ENCODE data around the gene KMT2A. TPM values are rescaled to one million over a fixed set of nuclear protein-coding genes. Genes with fewer than 3 reads are reported as not detected.

KMT2A gene
- total RNA-seq, 1 experiment from 2014 or later = 50.4 TPM

DNA sequence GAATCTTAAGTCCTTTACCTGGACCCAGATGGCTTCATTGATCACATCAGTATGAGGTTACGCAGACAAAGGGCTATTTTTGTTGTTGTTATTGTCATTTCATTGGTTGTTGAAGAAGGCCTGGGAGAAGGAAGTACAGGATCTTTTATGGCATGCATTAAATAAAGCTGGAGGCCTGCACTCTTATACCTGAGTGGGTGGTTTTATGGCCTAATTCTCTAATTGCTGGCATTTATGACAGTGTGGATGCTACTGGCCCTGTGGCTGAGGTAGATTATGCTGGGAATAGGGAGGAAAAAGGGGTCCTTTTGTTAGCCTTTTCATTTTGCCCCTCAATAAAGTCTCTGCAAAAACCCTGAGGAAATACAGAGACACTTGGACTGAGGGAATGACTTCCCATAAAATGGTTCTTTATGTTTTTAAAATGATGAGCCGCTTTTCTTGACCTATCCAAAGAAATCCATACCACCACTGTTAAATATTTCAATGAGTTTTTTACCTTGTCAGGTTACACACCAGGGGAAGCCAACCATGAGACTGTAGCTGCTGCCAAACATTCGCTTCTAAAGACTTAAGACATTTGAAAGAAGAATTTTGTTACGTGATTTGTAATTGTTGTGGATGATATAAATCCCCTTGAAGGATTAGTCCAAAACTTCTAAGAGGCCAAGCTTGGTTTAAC lies 6.8 kb downstream of the KMT2A start (continued):
- TF ChIP-seq FOSL1 (IDR thresholded peaks at IDR 0.05; ENCODE audit: low read depth) (no peak), CEBPB (IDR thresholded peaks at IDR 0.05; ENCODE audit: low read depth) (no peak)

DNA sequence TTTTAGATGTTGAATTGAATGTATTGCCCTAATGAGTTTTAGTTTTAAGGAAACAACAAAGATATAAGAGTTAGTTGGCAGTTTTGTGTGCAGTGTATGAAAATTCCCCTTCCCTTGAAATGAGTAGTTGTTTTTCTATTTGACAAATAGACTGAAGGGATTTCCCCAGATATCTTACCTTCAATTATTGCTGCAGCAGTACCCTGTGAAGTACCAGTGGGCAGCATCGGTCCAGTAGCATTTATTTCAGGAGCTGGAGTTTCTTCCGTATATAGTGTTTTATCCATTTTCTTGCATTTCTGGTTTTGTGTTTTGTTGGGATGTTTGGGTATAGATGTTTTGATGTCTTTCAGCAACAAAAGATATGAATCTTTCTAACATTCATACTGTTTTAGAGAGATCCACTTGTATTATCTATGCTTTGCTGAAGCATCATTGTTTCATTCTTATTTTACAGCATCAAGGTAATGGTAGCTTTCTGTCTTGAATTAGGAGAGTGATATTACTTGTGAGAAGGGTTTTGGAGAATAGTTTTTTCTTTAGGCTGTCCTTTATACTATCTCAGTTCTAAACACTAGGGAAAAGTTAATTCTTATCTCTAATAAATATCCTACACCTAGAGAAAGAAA lies 7.4 kb downstream of the KMT2A start:
- ChIA-PET POLR2A (no interaction called here), RAD21 (ENCODE audit: low non-redundant PET in 1 of 2, low total read pairs in 2 of 2, uncharacterized antibody in 2 of 2, unreplicated experiment in 2 of 2) (no interaction called here), CTCF (no interaction called here)
- Histone ChIP-seq H3K9me2 (ENCODE audit: insufficient read depth) (no peaks in the 10 kb centered on the region), H3K27me3 (ENCODE audit: insufficient read depth, low read length) (no peaks in the 10 kb centered on the region), H3K4me2 (ENCODE audit: low read length) (no peak overlapping the region), H2AFZ (ENCODE audit: low read depth, low read length, poor library complexity, severe bottlenecking) (no peak overlapping the region), H3K4me3 (replicated peaks in 1 of 2; ENCODE audit: low read depth in 1 of 2, low read length in 2 of 2) (no peak overlapping the region), H3K4me1 (ENCODE audit: control insufficient read depth in 1 of 2, insufficient read depth in 2 of 2, low read length in 2 of 2) (peaks cover 0 to 13% of the 10 kb centered on the region in 2 experiments; a peak in 2 of 4 replicates), H4K20me1 (ENCODE audit: insufficient read depth) (peaks cover 23% of the 10 kb centered on the region), H3K9ac (ENCODE audit: low read length) (no peak overlapping the region), H3K36me3 (ENCODE audit: control insufficient read depth in 1 of 2, insufficient read depth in 2 of 2, low read length in 2 of 2) (no peaks in the 10 kb centered on the region), H3K27ac (ENCODE audit: low read depth, low read length) (no peak overlapping the region), H3K9me3 (ENCODE audit: control insufficient read depth in 1 of 2, insufficient read depth in 1 of 2, low read depth in 1 of 2, low read length in 2 of 2) (no peaks in the 10 kb centered on the region), H3K79me2 (ENCODE audit: insufficient read depth, low read length) (peaks cover 97% of the 10 kb centered on the region)
- BruUV-seq (replicated peaks) = no TSS peak
- no peak for DNase-seq (ENCODE audit: low read depth, low spot score)
- TF ChIP-seq ZFX (IDR thresholded peaks at IDR 0.05) (no peak), EGR1 (IDR thresholded peaks at IDR 0.05; ENCODE audit: low read depth) (no peak), ELF1 (IDR thresholded peaks at IDR 0.05; ENCODE audit: borderline replicate concordance, low read depth) (no peak), EZH2phosphoT487 (IDR thresholded peaks at IDR 0.05; ENCODE audit: borderline replicate concordance) (no peak), YY1 (IDR thresholded peaks at IDR 0.05; ENCODE audit: extremely low read depth, insufficient replicate concordance, low read depth, low read length) (no peak), ZNF274 (IDR thresholded peaks at IDR 0.05; ENCODE audit: low read depth, low read length) (no peak), CBX3 (IDR thresholded peaks at IDR 0.05; ENCODE audit: low read depth) (no peak), TCF7L2 (IDR thresholded peaks at IDR 0.05; ENCODE audit: borderline replicate concordance, extremely low read depth, insufficient read depth, insufficient read length) (no peak), POLR2AphosphoS5 (IDR thresholded peaks at IDR 0.05; ENCODE audit: low read depth, low read length) (no peak)
- TF ChIP-seq, protein P1, sequence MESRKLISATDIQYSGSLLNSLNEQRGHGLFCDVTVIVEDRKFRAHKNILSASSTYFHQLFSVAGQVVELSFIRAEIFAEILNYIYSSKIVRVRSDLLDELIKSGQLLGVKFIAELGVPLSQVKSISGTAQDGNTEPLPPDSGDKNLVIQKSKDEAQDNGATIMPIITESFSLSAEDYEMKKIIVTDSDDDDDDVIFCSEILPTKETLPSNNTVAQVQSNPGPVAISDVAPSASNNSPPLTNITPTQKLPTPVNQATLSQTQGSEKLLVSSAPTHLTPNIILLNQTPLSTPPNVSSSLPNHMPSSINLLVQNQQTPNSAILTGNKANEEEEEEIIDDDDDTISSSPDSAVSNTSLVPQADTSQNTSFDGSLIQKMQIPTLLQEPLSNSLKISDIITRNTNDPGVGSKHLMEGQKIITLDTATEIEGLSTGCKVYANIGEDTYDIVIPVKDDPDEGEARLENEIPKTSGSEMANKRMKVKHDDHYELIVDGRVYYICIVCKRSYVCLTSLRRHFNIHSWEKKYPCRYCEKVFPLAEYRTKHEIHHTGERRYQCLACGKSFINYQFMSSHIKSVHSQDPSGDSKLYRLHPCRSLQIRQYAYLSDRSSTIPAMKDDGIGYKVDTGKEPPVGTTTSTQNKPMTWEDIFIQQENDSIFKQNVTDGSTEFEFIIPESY (IDR thresholded peaks at IDR 0.05; ENCODE audit: extremely low read depth, insufficient replicate concordance, low read length) = no peak
- intact Hi-C loops (cut with micrococcal nuclease) = no loop called here
- no peak for ATAC-seq
